Measurements from ENCODE around the gene KNDC1.

Gene KNDC1

GRCh38 chr10:133190225-133190624 lies 30.2 kb downstream of the KNDC1 start:
- DNase-seq (ENCODE audit: low read depth in 3 of 3) = no peak

GRCh38 chr10:133191651-133192050 lies 31.6 kb downstream of the KNDC1 start:
- no peak for DNase-seq (ENCODE audit: low read depth in 3 of 3)

GRCh38 chr10:133194151-133194550 lies 34.1 kb downstream of the KNDC1 start:
- no peak for DNase-seq (ENCODE audit: low read depth in 3 of 3)

DNA sequence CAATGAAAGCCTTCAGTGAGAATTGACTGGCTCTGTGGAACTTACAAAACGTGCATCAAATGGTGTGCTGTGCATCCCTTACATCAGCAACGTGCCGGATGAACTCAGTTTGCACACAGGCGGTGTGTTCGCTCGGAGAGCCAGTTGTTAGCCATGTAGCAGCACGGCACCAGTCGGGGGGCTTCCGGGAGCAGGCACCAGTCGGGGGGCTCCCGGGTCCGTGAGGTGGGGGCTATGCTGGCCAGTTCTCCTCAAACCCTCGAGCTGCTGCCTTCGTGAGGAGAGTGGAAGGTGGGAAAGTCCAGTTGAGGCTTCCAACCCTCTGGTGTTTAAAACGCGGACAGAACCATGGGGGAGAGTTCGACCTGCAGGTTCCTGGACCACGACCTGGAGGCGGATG lies 35.1 kb downstream of the KNDC1 start:
- no peak for DNase-seq (ENCODE audit: low read depth in 3 of 3)

GRCh38 chr10:133195611-133196010 lies 35.6 kb downstream of the KNDC1 start:
- DNase-seq (ENCODE audit: low read depth in 3 of 3) = no peak

GRCh38 chr10:133196221-133196915 lies 36.3 kb downstream of the KNDC1 start:
- DNase-seq (ENCODE audit: low read depth in 3 of 3) = no peak

DNA sequence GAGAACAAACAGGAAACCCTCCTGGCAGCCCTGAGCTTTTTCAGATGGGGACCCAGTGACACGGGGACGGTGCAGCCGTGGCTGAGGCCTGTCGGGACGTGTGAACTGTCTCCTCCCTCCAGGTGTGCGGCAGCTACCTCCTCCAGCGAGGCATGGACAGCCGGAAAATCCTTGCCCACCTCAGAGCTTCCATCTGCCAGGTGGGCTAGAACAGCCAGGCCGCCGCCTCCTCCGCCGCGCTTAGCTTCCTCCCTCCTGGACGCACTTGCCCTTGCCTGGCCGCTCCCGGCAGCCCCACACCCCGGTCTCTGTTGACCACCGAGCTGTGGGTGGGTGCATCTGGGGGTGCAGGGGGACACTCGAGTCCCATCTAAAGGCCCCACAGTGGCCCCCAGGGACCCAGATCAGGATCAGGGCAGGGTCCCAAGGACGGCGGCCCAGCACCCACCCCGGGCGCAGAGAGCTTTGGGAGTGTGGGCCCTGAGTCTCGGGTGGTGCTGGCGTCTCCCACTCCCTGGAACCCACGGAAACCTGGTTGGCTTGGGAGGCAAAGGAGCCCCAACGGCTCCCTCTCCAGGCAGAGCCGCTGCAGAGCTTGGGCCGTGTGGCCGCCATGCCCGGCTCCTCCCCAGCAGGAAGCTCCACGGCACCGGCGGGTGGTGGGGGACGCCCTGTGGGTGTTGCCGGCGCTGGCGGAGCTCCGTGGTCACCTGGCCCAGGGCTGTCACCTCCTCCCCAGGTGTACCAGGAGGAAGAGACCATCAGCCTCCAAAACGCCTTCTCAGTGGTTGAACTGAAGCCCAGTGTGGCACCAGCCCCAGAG lies 37.1 kb downstream of the KNDC1 start:
- no peak for DNase-seq (ENCODE audit: low read depth in 3 of 3)

GRCh38 chr10:133197786-133198185 lies 37.8 kb downstream of the KNDC1 start:
- no peak for DNase-seq (ENCODE audit: low read depth in 3 of 3)

GRCh38 chr10:133198206-133198605 lies 38.2 kb downstream of the KNDC1 start:
- no peak for DNase-seq (ENCODE audit: low read depth in 3 of 3)

GRCh38 chr10:133198621-133199487 lies 38.8 kb downstream of the KNDC1 start:
- DNase-seq (ENCODE audit: low read depth in 3 of 3) = no peak

GRCh38 chr10:133199488-133199885 lies 39.5 kb downstream of the KNDC1 start:
- no peak for DNase-seq (ENCODE audit: low read depth in 3 of 3)

- DNase-seq (ENCODE audit: low read depth in 3 of 3) = no peak
Observed at GRCh38 chr10:133199992-133200611, 40.1 kb downstream of the KNDC1 start.

GRCh38 chr10:133200621-133201031 lies 40.6 kb downstream of the KNDC1 start:
- no peak for DNase-seq (ENCODE audit: low read depth in 3 of 3)

DNA sequence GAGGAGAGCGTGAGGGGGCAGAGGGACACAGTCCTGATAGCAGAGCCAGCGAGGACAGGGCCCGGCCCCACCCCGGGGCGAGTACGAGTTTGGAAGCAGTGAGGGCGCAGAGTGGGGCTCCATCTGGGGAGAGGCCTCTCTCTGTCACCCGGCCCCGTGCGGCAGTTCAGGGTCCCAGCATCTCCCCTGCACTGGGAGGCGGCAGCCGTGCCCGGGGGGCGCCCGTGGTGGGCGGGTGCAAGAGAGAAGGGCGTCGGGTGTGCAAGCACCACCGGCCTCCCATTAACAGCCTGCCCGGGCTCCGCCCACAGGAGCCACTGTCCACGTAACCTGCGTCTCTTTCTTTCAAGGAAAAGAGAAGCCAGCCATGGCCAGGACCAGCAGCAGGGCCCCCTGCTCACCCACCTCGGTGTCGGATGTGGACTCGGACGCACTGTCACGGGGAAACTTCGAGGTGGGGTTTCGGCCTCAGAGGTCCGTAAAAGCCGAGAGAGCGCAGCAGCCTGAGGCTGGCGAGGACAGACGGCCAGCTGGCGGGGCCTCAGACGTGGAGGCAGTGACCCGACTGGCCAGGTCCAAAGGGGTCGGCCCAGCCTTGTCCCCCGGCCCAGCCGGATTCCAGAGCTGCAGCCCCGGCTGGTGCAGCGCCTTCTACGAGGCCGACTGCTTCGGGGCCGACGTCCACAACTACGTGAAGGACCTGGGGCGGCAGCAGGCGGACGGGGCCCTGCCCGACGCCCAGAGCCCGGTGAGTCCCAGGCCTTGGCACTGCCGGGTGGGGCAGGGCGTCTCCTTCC lies 41.3 kb downstream of the KNDC1 start:
- DNase-seq (ENCODE audit: low read depth in 3 of 3) = no peak

- DNase-seq (ENCODE audit: low read depth in 3 of 3) = no peak
Observed at GRCh38 chr10:133201948-133202725, 42.1 kb downstream of the KNDC1 start.

GRCh38 chr10:133202778-133203651 lies 43.0 kb downstream of the KNDC1 start:
- no peak for DNase-seq (ENCODE audit: low read depth in 3 of 3)

DNA sequence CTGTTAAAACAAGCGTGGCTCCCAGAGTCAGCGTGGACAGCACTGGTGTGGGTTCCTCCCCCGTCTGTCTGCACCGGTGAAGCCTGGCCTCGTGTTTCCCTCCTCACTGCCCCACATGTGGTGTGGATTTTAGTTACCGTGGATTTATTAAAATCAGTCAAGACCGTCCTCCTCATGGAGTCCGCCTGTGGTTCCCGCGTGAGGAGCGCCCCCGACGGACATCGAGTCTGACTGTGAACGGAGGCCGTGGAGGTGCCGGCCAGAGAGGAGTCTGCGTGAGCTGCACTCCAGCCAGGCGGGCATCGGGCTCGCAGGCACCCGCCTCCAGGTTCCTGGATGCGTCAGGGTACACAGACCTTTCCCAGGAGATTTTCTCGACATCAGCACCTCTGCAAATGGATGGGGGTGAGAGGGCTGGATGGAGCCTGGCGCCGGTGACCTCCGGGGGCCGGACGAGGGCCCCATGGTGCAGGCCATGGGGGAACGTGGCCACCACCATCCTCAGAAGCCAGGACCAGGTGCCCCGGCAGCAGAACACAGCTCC lies 43.7 kb downstream of the KNDC1 start:
- DNase-seq (ENCODE audit: low read depth in 3 of 3) = no peak

GRCh38 chr10:133204226-133205015 lies 44.4 kb downstream of the KNDC1 start:
- DNase-seq (ENCODE audit: low read depth in 3 of 3) = no peak

Measured in stimulated activated CD4-positive, alpha-beta T cell treated with anti-CD3 and anti-CD28 coated beads, TNF-alpha, amount 100 ng/mL, for 24 hours (primary cell).